Activated T-helper 17 cell treated with anti-CD3 and anti-CD28 coated beads, Interleukin-2, amount 50 U/mL, for 72 hours (primary cell): Measurements from ENCODE around the gene DAND5. TPM values are rescaled to one million over a fixed set of nuclear protein-coding genes. Genes with fewer than 3 reads are reported as not detected.

Source experiments
- ATAC-seq: fragments of 150-1000 bp; cut with Tn5 transposase; replicated peaks from 2 replicates; pipeline ENCODE4 v1.10.0; 2021; ENCODE audit warnings: mild to moderate bottlenecking, moderate library complexity
- H3K27ac Mint-ChIP-seq: one replicate; pipeline ENCODE4 v1.8.0; 2022; ENCODE audit warnings: mixed read lengths
- H3K27me3 Mint-ChIP-seq: one replicate; pipeline ENCODE4 v1.8.0; 2022; ENCODE audit warnings: mixed read lengths
- H3K36me3 Mint-ChIP-seq: one replicate; pipeline ENCODE4 v1.8.0; 2022; ENCODE audit warnings: low read depth, mild to moderate bottlenecking, mixed read lengths
- H3K4me1 Mint-ChIP-seq: one replicate; pipeline ENCODE4 v1.8.0; 2022; ENCODE audit warnings: mixed read lengths
- H3K4me3 Mint-ChIP-seq: one replicate; pipeline ENCODE4 v1.8.0; 2022; ENCODE audit warnings: mild to moderate bottlenecking, mixed read lengths
- H3K9me3 Mint-ChIP-seq: one replicate; pipeline ENCODE4 v1.8.0; 2022; ENCODE audit warnings: mixed read lengths
- total RNA-seq, 2 donors: library from RNA; stranded (reverse); gene quantifications; one replicate each; pipeline ENCODE4 v1.2.3, GENCODE V29; 2022

Gene DAND5
- total RNA-seq, 2 donors from 2014 or later, result 0.30 to 0.40 TPM

GRCh38 chr19:13001502-13002165 lies 32.3 kb downstream of the DAND5 start:
- ATAC-seq, result no peak
- Mint-ChIP-seq H3K27ac (no peak overlapping the region), H3K4me1 (no peaks in the 10 kb centered on the region), H3K27me3 (peaks cover 4% of the 10 kb centered on the region), H3K4me3 (no peak overlapping the region), H3K36me3 (no peaks in the 10 kb centered on the region), H3K9me3 (no peaks in the 10 kb centered on the region)

- no peak overlapping the region for H3K27ac Mint-ChIP-seq
- no peak overlapping the region for H3K4me3 Mint-ChIP-seq
- ATAC-seq, result no peak
Observed at GRCh38 chr19:13002166-13002898, 33.0 kb downstream of the DAND5 start.

GRCh38 chr19:13003081-13003480 lies 33.7 kb downstream of the DAND5 start:
- H3K27ac Mint-ChIP-seq, result no peak overlapping the region
- no peak for ATAC-seq
- no peaks in the 10 kb centered on the region for H3K9me3 Mint-ChIP-seq
- H3K36me3 Mint-ChIP-seq, result no peaks in the 10 kb centered on the region
- H3K27me3 Mint-ChIP-seq, result peaks cover 1% of the 10 kb centered on the region
- no peak overlapping the region for H3K4me3 Mint-ChIP-seq
- no peaks in the 10 kb centered on the region for H3K4me1 Mint-ChIP-seq

More at GRCh38 chr19:13002166-13002898, 33.0 kb downstream of the DAND5 start:
- Mint-ChIP-seq H3K27me3 (peaks cover 4% of the 10 kb centered on the region), H3K9me3 (no peaks in the 10 kb centered on the region), H3K36me3 (no peaks in the 10 kb centered on the region), H3K4me1 (no peaks in the 10 kb centered on the region)

GRCh38 chr19:13004273-13004672 lies 34.9 kb downstream of the DAND5 start:
- Mint-ChIP-seq H3K36me3 (no peaks in the 10 kb centered on the region), H3K4me3 (no peak overlapping the region)
- no peak for ATAC-seq

GRCh38 chr19:13005253-13005652 lies 35.9 kb downstream of the DAND5 start:
- Mint-ChIP-seq H3K4me3 (no peak overlapping the region), H3K9me3 (no peaks in the 10 kb centered on the region)

More at GRCh38 chr19:13004273-13004672, 34.9 kb downstream of the DAND5 start:
- H3K4me1 Mint-ChIP-seq, result no peaks in the 10 kb centered on the region
- peaks cover 5% of the 10 kb centered on the region for H3K27me3 Mint-ChIP-seq
- H3K9me3 Mint-ChIP-seq, result no peaks in the 10 kb centered on the region
- H3K27ac Mint-ChIP-seq, result no peak overlapping the region

GRCh38 chr19:13005861-13006370 lies 36.5 kb downstream of the DAND5 start:
- H3K4me1 Mint-ChIP-seq, result no peaks in the 10 kb centered on the region
- H3K4me3 Mint-ChIP-seq, result no peak overlapping the region
- no peaks in the 10 kb centered on the region for H3K9me3 Mint-ChIP-seq
- H3K36me3 Mint-ChIP-seq, result no peaks in the 10 kb centered on the region
- H3K27me3 Mint-ChIP-seq, result peaks cover 6% of the 10 kb centered on the region
- no peak for ATAC-seq
- H3K27ac Mint-ChIP-seq, result no peak overlapping the region

More at GRCh38 chr19:13005253-13005652, 35.9 kb downstream of the DAND5 start:
- H3K4me1 Mint-ChIP-seq, result no peaks in the 10 kb centered on the region
- no peaks in the 10 kb centered on the region for H3K36me3 Mint-ChIP-seq
- no peak overlapping the region for H3K27ac Mint-ChIP-seq
- no peak for ATAC-seq
- H3K27me3 Mint-ChIP-seq, result peaks cover 5% of the 10 kb centered on the region

- H3K27me3 Mint-ChIP-seq, result peaks cover 11% of the 10 kb centered on the region
- no peak overlapping the region for H3K27ac Mint-ChIP-seq
- ATAC-seq, result no peak
- H3K9me3 Mint-ChIP-seq, result no peaks in the 10 kb centered on the region
- H3K4me1 Mint-ChIP-seq, result no peaks in the 10 kb centered on the region
- H3K36me3 Mint-ChIP-seq, result no peaks in the 10 kb centered on the region
- no peak overlapping the region for H3K4me3 Mint-ChIP-seq
Observed at GRCh38 chr19:13006431-13007281, 37.3 kb downstream of the DAND5 start.

GRCh38 chr19:13007292-13008045 lies 38.1 kb downstream of the DAND5 start:
- H3K36me3 Mint-ChIP-seq, result peaks cover under 1% of the 10 kb centered on the region
- no peak overlapping the region for H3K27ac Mint-ChIP-seq
- H3K4me1 Mint-ChIP-seq, result no peaks in the 10 kb centered on the region

GRCh38 chr19:13008926-13009787 lies 39.8 kb downstream of the DAND5 start:
- H3K4me1 Mint-ChIP-seq, result peaks cover 7% of the 10 kb centered on the region
- no peak overlapping the region for H3K4me3 Mint-ChIP-seq
- ATAC-seq, result no peak
- no peaks in the 10 kb centered on the region for H3K9me3 Mint-ChIP-seq
- no peak overlapping the region for H3K27ac Mint-ChIP-seq
- peaks cover 27% of the 10 kb centered on the region for H3K27me3 Mint-ChIP-seq
- peaks cover 7% of the 10 kb centered on the region for H3K36me3 Mint-ChIP-seq

More at GRCh38 chr19:13007292-13008045, 38.1 kb downstream of the DAND5 start:
- H3K9me3 Mint-ChIP-seq, result no peaks in the 10 kb centered on the region
- H3K27me3 Mint-ChIP-seq, result peaks cover 14% of the 10 kb centered on the region
- no peak overlapping the region for H3K4me3 Mint-ChIP-seq
- ATAC-seq, result no peak

- peaks cover 37% of the 10 kb centered on the region for H3K27me3 Mint-ChIP-seq
- H3K36me3 Mint-ChIP-seq, result peaks cover 7% of the 10 kb centered on the region
- peaks cover 7% of the 10 kb centered on the region for H3K4me1 Mint-ChIP-seq
Observed at GRCh38 chr19:13010038-13010991, 40.9 kb downstream of the DAND5 start.

GRCh38 chr19:13010992-13011652 lies 41.7 kb downstream of the DAND5 start:
- ATAC-seq, result no peak
- Mint-ChIP-seq H3K4me3 (peak overlapping the region; percentile 15), H3K4me1 (peaks cover 7% of the 10 kb centered on the region), H3K27me3 (peaks cover 42% of the 10 kb centered on the region), H3K36me3 (peaks cover 7% of the 10 kb centered on the region), H3K27ac (no peak overlapping the region), H3K9me3 (no peaks in the 10 kb centered on the region)

More at GRCh38 chr19:13010038-13010991, 40.9 kb downstream of the DAND5 start:
- no peak overlapping the region for H3K27ac Mint-ChIP-seq
- no peak overlapping the region for H3K4me3 Mint-ChIP-seq
- H3K9me3 Mint-ChIP-seq, result no peaks in the 10 kb centered on the region
- no peak for ATAC-seq
